K562 (cell line): ENCODE data around the gene CCDC28B.

Experiments
- ARID1B ChIP-seq: fragments of 450-650 bp; IDR thresholded peaks from 2 replicates; pipeline ENCODE4 v1.6.1; 2016; ENCODE audit warnings: antibody characterized with exemption, mild to moderate bottlenecking, inconsistent platforms
- CEBPB ChIP-seq: fragments of 450-650 bp; IDR thresholded peaks from 2 replicates; pipeline ENCODE4 v1.6.1; 2016; ENCODE audit warnings: missing genetic modification characterization, missing compliant biosample characterization
- CTCF ChIP-seq, 3 experiments: IDR thresholded peaks in 2 of 3; conservative IDR thresholded peaks in 1 of 3; 2 replicates each; pipeline ENCODE4 v1.5.1; 2011 to 2012; ENCODE audit warnings: low read length in 3 of 3, mild to moderate bottlenecking in 3 of 3, control low read depth in 2 of 3, improper control_type of control experiment in 1 of 3, inconsistent platforms in 1 of 3, low read depth in 1 of 3, mixed read lengths in 1 of 3, moderate library complexity in 1 of 3; ENCODE audit not compliant: insufficient read depth in 2 of 3
- FOXM1 ChIP-seq, 2 experiments: fragments of 450-650 bp in 1 of 2; sonication (generic) in 1 of 2; formaldehyde crosslinking in 1 of 2; IDR thresholded peaks; 2 replicates each; pipeline versions ENCODE4 v1.6.1 to v1.9.0; 2017 to 2022; ENCODE audit warnings: low read depth in 2 of 2, mild to moderate bottlenecking in 2 of 2, missing genetic modification reagents in 1 of 2, moderate library complexity in 1 of 2
- MAX ChIP-seq: sonication (generic); formaldehyde crosslinking; IDR thresholded peaks from 2 replicates; pipeline ENCODE4 v1.9.0; 2022; ENCODE audit warnings: mild to moderate bottlenecking, missing genetic modification reagents
- MEIS2 ChIP-seq: fragments of 450-650 bp; IDR thresholded peaks from 2 replicates; pipeline ENCODE4 v1.6.1; 2014; ENCODE audit warnings: mild to moderate bottlenecking; ENCODE audit not compliant: partially characterized antibody
- MTA3 ChIP-seq: fragments of 450-650 bp; formaldehyde crosslinking; IDR thresholded peaks from 2 replicates; pipeline ENCODE4 v1.6.1; 2017; ENCODE audit warnings: mild to moderate bottlenecking, borderline replicate concordance
- NFIC ChIP-seq: fragments of 450-650 bp; IDR thresholded peaks from 2 replicates; pipeline ENCODE4 v1.6.1; 2017; ENCODE audit warnings: mild to moderate bottlenecking, inconsistent platforms
- POLR2A ChIP-seq: fragments of 450-650 bp; conservative IDR thresholded peaks from 2 replicates; pipeline ENCODE4 v1.6.1; 2016
- ZC3H4 ChIP-seq: sonication (generic); formaldehyde crosslinking; IDR thresholded peaks from 2 replicates; pipeline ENCODE4 v1.9.0; 2021; ENCODE audit warnings: missing genetic modification reagents, borderline replicate concordance

DNA sequence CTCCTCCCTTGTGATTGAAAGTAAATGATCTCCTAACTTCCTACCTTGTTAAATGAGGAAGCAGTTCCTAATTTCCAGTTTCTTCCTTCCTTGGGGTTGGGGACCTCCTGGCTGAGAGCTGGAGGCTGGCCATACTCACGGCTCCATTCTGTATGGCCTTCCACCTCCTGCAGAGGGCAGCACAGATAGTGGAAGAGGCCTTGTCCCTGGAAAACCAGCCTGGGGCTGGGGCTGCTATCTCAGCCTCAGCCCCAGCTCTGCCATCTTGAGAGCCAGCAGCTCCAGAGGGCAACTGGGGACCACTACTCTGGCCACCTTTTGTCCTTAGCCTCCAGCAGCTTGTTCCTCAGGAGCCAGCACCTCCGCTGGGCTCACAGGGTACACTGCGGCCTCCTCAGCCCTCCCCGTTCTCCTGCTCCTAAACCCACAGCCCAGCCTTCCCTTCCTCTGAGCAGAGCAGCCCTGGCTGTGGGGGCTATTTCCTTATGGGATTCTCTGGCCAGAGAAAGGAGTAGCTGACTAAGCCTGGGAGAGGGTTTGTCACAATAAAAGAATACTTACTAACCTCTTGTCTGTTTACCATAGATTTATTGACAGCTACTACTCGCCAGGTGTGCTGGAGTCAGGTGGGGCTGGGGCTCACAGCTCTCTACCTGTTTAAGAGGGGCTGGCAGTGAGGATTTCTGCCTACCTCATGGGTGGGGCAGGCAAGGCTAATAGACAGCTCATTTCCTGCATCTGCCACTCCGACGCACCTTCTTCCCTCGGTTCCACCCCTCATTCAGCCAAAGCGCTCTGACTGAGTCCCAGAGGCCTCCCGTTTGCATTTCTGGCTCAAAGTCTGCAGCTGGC is 15.5 kb downstream of the CCDC28B start:
- TF ChIP-seq ZC3H4 (CRISPR knock-in tag) (no peak), ARID1B (no peak), FOXM1 (IDR thresholded peaks at IDR 0.05; ENCODE audit: low read depth) (no peak), FOXM1 (CRISPR knock-in tag; IDR thresholded peaks at IDR 0.05; ENCODE audit: low read depth) (no peak), MAX (no peak; the same call in 1 of the 2 replicates), MTA3 (peak; percentile 43; the same call in 1 of the 2 replicates), CEBPB (no peak), CTCF (IDR thresholded peaks at IDR 0.05 in 2 of 3, conservative IDR thresholded peaks at IDR 0.05 in 1 of 3; ENCODE audit: insufficient read depth in 2 of 3, low read depth in 1 of 3, low read length in 3 of 3) (peak; percentile 93 to 96 (median 96)), NFIC (0 out of 2 replicates have a peak, but pooled peaks have one; percentile 27), MEIS2 (no peak), POLR2A (no peak)
